Measurements from ENCODE around the gene ARAP2.

GRCh38 chr4:36042122-36042970 is 202.0 kb downstream of the ARAP2 start:
- TF ChIP-seq TAF1 (IDR thresholded peaks at IDR 0.05; ENCODE audit: borderline replicate concordance, low read depth, low read length) = no peak
- no peak for TF ChIP-seq POLR2A (IDR thresholded peaks at IDR 0.05; ENCODE audit: low read depth, low read length)
- TF ChIP-seq POLR2AphosphoS5 (IDR thresholded peaks at IDR 0.05; ENCODE audit: low read depth, low read length) = no peak
